OCI-LY7 (cell line): ENCODE data around the gene BTBD9.

Source experiments
- CTCF ChIP-seq: fragments of 200-600 bp; sonication (generic); conservative IDR thresholded peaks from 2 replicates; pipeline ENCODE4 v1.5.1; 2014; ENCODE audit warnings: mild to moderate bottlenecking, antibody characterized with exemption, low read length, moderate library complexity, mixed read lengths
- EZH2phosphoT487 ChIP-seq: fragments of 200-600 bp; sonication (generic); IDR thresholded peaks from 2 replicates; pipeline ENCODE4 v1.6.1; 2018; ENCODE audit warnings: low read depth, borderline replicate concordance, mild to moderate bottlenecking, mixed run types, antibody characterized with exemption, low read length, moderate library complexity, mixed read lengths

GRCh38 chr6:38154731-38155130 is 485.0 kb downstream of the BTBD9 start:
- TF ChIP-seq CTCF (no peak), EZH2phosphoT487 (no peak)
